ENCODE data around the gene KLHDC1.
"Not testable (repeated sequence)": the region's sequence is repeated elsewhere in the genome, so short reads cannot be mapped to it uniquely, and the experiment has no call there.

KLHDC1 gene

GRCh38 chr14:49769581-49770211 lies 76.8 kb downstream of the KLHDC1 start:
- no peak for TF ChIP-seq CTCF (IDR thresholded peaks at IDR 0.05; ENCODE audit: extremely low read depth, insufficient read depth, missing control alignments)
- in situ Hi-C loops (cut with MboI; ENCODE audit: low pct_unique_long_range_greater_than_20kb, low sequenced_read_pairs, unreplicated experiment): no loop called here
- no peak for DNase-seq (ENCODE audit: low spot score)

- no peak for TF ChIP-seq CTCF (IDR thresholded peaks at IDR 0.05; ENCODE audit: extremely low read depth, insufficient read depth, missing control alignments)
- in situ Hi-C loops (cut with MboI; ENCODE audit: low pct_unique_long_range_greater_than_20kb, low sequenced_read_pairs, unreplicated experiment): no loop called here
- DNase-seq (ENCODE audit: low spot score): no peak
Measured at GRCh38 chr14:49770212-49770817, 77.4 kb downstream of the KLHDC1 start.

DNA sequence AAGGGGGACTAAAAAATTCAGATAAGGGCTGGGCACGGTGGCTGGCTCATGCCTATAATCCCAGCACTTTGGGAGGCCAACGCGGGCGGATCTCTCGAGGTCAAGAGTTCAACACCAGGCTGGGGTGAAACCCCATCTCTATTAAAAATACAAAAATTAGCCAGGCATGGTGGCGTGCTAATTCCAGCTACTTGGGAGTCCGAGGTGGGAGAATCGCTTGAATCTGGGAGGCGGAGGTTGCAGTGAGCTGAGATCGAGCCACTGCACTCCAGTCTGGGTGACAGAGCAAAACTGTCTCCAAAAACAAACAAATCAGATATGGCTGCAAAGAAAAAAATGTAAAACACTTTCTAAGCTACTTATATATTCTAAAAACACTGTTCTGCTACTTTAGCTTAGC lies 78.8 kb downstream of the KLHDC1 start:
- in situ Hi-C loops (cut with MboI; ENCODE audit: low pct_unique_long_range_greater_than_20kb, low sequenced_read_pairs, unreplicated experiment); DNase-seq (ENCODE audit: low spot score): not testable (repeated sequence)

DNA sequence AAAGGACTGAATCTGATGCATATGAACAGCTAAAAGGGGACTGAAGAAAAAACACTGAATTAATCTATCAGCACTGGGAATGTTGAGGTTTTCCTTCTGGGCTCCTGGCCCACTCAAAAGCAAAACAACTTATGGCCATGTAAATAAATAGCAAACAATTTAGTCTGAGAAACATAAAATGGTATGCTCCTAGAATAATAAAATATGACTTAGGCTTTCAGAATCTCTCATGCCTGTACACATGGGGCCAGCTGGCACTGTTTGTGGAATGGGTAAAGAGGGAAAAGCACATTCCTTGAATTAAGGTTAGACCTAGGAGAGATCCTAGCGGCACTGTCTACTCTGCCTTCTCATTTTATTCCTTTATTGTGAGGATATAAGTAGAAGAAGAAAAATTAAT lies 81.2 kb downstream of the KLHDC1 start:
- in situ Hi-C loops (cut with MboI; ENCODE audit: low pct_unique_long_range_greater_than_20kb, low sequenced_read_pairs, unreplicated experiment): no loop called here
- DNase-seq (ENCODE audit: low spot score): no peak
- no peak for TF ChIP-seq CTCF (IDR thresholded peaks at IDR 0.05; ENCODE audit: extremely low read depth, insufficient read depth, missing control alignments)

DNA sequence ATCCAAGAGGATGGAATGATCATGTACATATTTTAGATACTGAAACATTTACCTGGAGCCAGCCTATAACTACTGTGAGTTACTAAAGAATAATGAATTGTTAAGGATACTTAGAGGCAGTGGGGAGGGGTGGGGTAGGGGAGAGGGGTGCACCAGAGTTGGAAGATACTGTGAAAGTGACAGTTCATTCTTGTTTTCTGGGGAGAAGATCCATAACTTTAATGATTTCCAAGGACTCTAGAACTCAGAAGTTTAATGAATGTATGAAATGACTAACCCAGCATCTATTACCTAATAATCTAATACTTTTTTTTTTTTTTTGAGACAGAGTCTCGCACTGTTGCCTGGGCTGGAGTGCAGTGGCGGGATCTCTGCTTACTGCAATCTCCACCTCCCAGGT lies 85.5 kb downstream of the KLHDC1 start:
- in situ Hi-C loops (cut with MboI; ENCODE audit: low pct_unique_long_range_greater_than_20kb, low sequenced_read_pairs, unreplicated experiment): no loop called here
- no peak for DNase-seq (ENCODE audit: low spot score)
- no peak for TF ChIP-seq CTCF (IDR thresholded peaks at IDR 0.05; ENCODE audit: extremely low read depth, insufficient read depth, missing control alignments)

GRCh38 chr14:49781040-49781439 lies 88.1 kb downstream of the KLHDC1 start:
- in situ Hi-C loops (cut with MboI; ENCODE audit: low pct_unique_long_range_greater_than_20kb, low sequenced_read_pairs, unreplicated experiment); DNase-seq (ENCODE audit: low spot score): not testable (repeated sequence)

GRCh38 chr14:49783394-49784014 lies 90.6 kb downstream of the KLHDC1 start:
- in situ Hi-C loops (cut with MboI; ENCODE audit: low pct_unique_long_range_greater_than_20kb, low sequenced_read_pairs, unreplicated experiment): no loop called here
- no peak for DNase-seq (ENCODE audit: low spot score)
- TF ChIP-seq CTCF (IDR thresholded peaks at IDR 0.05; ENCODE audit: extremely low read depth, insufficient read depth, missing control alignments): no peak

All from GM13977 (cell line).